Rectal smooth muscle tissue (tissue), 1 donor: Measurements from ENCODE around the gene FAM3B.

Experiments used
- H3K27ac ChIP-seq: one replicate; pipeline ENCODE4 v1.7.0; 2013; ENCODE audit warnings: low read depth, low read length, inconsistent platforms
- H3K27me3 ChIP-seq: one replicate; pipeline ENCODE4 v1.7.0; 2013; ENCODE audit warnings: low read length; ENCODE audit not compliant: control insufficient read depth, insufficient read depth
- H3K36me3 ChIP-seq: one replicate; pipeline ENCODE4 v1.7.0; 2013; ENCODE audit warnings: low read length; ENCODE audit not compliant: control insufficient read depth, insufficient read depth
- H3K4me1 ChIP-seq: one replicate; pipeline ENCODE4 v1.7.0; 2013; ENCODE audit warnings: low read length; ENCODE audit not compliant: control insufficient read depth, insufficient read depth
- H3K4me3 ChIP-seq: one replicate; pipeline ENCODE4 v1.7.0; 2013; ENCODE audit warnings: low read length
- H3K9ac ChIP-seq: one replicate; pipeline ENCODE4 v1.7.0; 2013; ENCODE audit warnings: low read length

FAM3B gene

GRCh38 chr21:41322496-41323382, 6.1 kb downstream of the FAM3B start:
- Histone ChIP-seq H3K27me3 (peaks cover 3% of the 10 kb centered on the region), H3K9ac (no peak overlapping the region), H3K27ac (no peak overlapping the region), H3K36me3 (no peaks in the 10 kb centered on the region), H3K4me1 (no peaks in the 10 kb centered on the region), H3K4me3 (no peak overlapping the region)

- Histone ChIP-seq H3K27me3 (no peaks in the 10 kb centered on the region), H3K36me3 (no peaks in the 10 kb centered on the region), H3K4me3 (no peak overlapping the region), H3K9ac (no peak overlapping the region), H3K4me1 (no peaks in the 10 kb centered on the region), H3K27ac (no peak overlapping the region)
Observed at GRCh38 chr21:41325138-41325912, 8.7 kb downstream of the FAM3B start.

GRCh38 chr21:41326414-41327080, 9.9 kb downstream of the FAM3B start:
- Histone ChIP-seq H3K4me3 (no peak overlapping the region), H3K9ac (no peak overlapping the region), H3K27ac (no peak overlapping the region), H3K36me3 (no peaks in the 10 kb centered on the region), H3K4me1 (no peaks in the 10 kb centered on the region), H3K27me3 (no peaks in the 10 kb centered on the region)

- H3K4me3 ChIP-seq: no peak overlapping the region
- H3K27me3 ChIP-seq: no peaks in the 10 kb centered on the region
- no peaks in the 10 kb centered on the region for H3K36me3 ChIP-seq
- H3K9ac ChIP-seq: no peak overlapping the region
- H3K4me1 ChIP-seq: no peaks in the 10 kb centered on the region
- no peak overlapping the region for H3K27ac ChIP-seq
Observed at GRCh38 chr21:41327753-41328152, 11.2 kb downstream of the FAM3B start.

- no peak overlapping the region for H3K4me3 ChIP-seq
- H3K27ac ChIP-seq: no peak overlapping the region
- H3K36me3 ChIP-seq: no peaks in the 10 kb centered on the region
- H3K4me1 ChIP-seq: no peaks in the 10 kb centered on the region
- no peak overlapping the region for H3K9ac ChIP-seq
- no peaks in the 10 kb centered on the region for H3K27me3 ChIP-seq
Observed at GRCh38 chr21:41328660-41329607, 12.3 kb downstream of the FAM3B start.

- Histone ChIP-seq H3K27me3 (no peaks in the 10 kb centered on the region), H3K4me1 (no peaks in the 10 kb centered on the region), H3K4me3 (no peak overlapping the region), H3K9ac (no peak overlapping the region), H3K27ac (no peak overlapping the region), H3K36me3 (no peaks in the 10 kb centered on the region)
Observed at GRCh38 chr21:41333752-41334151, 17.2 kb downstream of the FAM3B start.

GRCh38 chr21:41337515-41337914, 20.9 kb downstream of the FAM3B start:
- Histone ChIP-seq H3K27me3 (no peaks in the 10 kb centered on the region), H3K4me3 (no peak overlapping the region), H3K36me3 (no peaks in the 10 kb centered on the region), H3K9ac (no peak overlapping the region), H3K4me1 (no peaks in the 10 kb centered on the region), H3K27ac (no peak overlapping the region)

- Histone ChIP-seq H3K9ac (no peak overlapping the region), H3K4me1 (no peaks in the 10 kb centered on the region), H3K36me3 (no peaks in the 10 kb centered on the region), H3K4me3 (no peak overlapping the region), H3K27me3 (no peaks in the 10 kb centered on the region), H3K27ac (no peak overlapping the region)
Observed at GRCh38 chr21:41338455-41338854, 21.9 kb downstream of the FAM3B start.

GRCh38 chr21:41342035-41342434, 25.4 kb downstream of the FAM3B start:
- Histone ChIP-seq H3K4me1 (no peaks in the 10 kb centered on the region), H3K36me3 (no peaks in the 10 kb centered on the region)

GRCh38 chr21:41344146-41344545, 27.5 kb downstream of the FAM3B start:
- H3K27ac ChIP-seq: no peak overlapping the region
- no peak overlapping the region for H3K9ac ChIP-seq
- no peaks in the 10 kb centered on the region for H3K36me3 ChIP-seq
- H3K4me3 ChIP-seq: no peak overlapping the region
- H3K27me3 ChIP-seq: no peaks in the 10 kb centered on the region
- no peaks in the 10 kb centered on the region for H3K4me1 ChIP-seq

More at GRCh38 chr21:41342035-41342434, 25.4 kb downstream of the FAM3B start:
- Histone ChIP-seq H3K27ac (no peak overlapping the region), H3K4me3 (no peak overlapping the region), H3K27me3 (no peaks in the 10 kb centered on the region), H3K9ac (no peak overlapping the region)

- Histone ChIP-seq H3K4me3 (no peak overlapping the region), H3K9ac (no peak overlapping the region)
Observed at GRCh38 chr21:41345356-41345755, 28.8 kb downstream of the FAM3B start.

More at GRCh38 chr21:41345356-41345755, 28.8 kb downstream of the FAM3B start:
- Histone ChIP-seq H3K27ac (no peak overlapping the region), H3K4me1 (no peaks in the 10 kb centered on the region), H3K36me3 (no peaks in the 10 kb centered on the region), H3K27me3 (no peaks in the 10 kb centered on the region)
